Endothelial cell of umbilical vein (primary cell): ENCODE results near the gene GNAS-AS1. TPM values are rescaled to one million over a fixed set of nuclear protein-coding genes. Genes with fewer than 3 reads are reported as not detected.

Experiments
- BruUV-seq: library from RNA; stranded (reverse); fragments of 400-500 nt; replicated peaks from 2 replicates; lab custom pipeline; 2021; lab: Mats Ljungman, UMichigan
- CTCF ChIA-PET: fragments of 300-600, 350-600 bp; sonication (Branson Sonifier 250); formaldehyde crosslinking; loops from one replicate; lab custom pipeline; 2021; ENCODE audit warnings: antibody characterized with exemption, inconsistent platforms; lab: Charles Lee
- POLR2A ChIA-PET: fragments of 300-600, 350-600 bp; sonication (Branson Sonifier 250); formaldehyde crosslinking; loops from one replicate; lab custom pipeline; 2021; ENCODE audit warnings: antibody characterized with exemption, inconsistent platforms; lab: Charles Lee
- DNase-seq: peaks from one replicate; pipeline ENCODE4 v3.0.0-alpha.2; 2011; ENCODE audit warnings: low read depth, low spot score
- FAIRE-seq: peaks from 2 replicates; lab custom pipeline; 2011; peaks lifted over from hg19 to GRCh38; lab: Jason Lieb, UNC
- H2AFZ ChIP-seq: 2 replicates; pipeline ENCODE4 v1.6.0; 2012; ENCODE audit warnings: low read depth, low read length, control low read depth, inconsistent platforms
- H3K27ac ChIP-seq: 2 replicates; pipeline ENCODE4 v1.5.1; 2011; ENCODE audit warnings: low read depth, mild to moderate bottlenecking, control low read depth, low read length, moderate library complexity; ENCODE audit not compliant: insufficient read depth
- H3K27me3 ChIP-seq, 2 experiments: 2 replicates each; pipeline versions ENCODE4 v1.6.0 to v1.6.1; 2011; ENCODE audit warnings: low read length in 2 of 2, mixed read lengths in 1 of 2; ENCODE audit not compliant: control insufficient read depth in 2 of 2, insufficient read depth in 2 of 2
- H3K36me3 ChIP-seq, 2 experiments: 2 replicates in 1 of 2; 3 replicates in 1 of 2; pipeline ENCODE4 v1.5.1; 2011; ENCODE audit warnings: low read length in 2 of 2, mild to moderate bottlenecking in 1 of 2, moderate library complexity in 1 of 2; ENCODE audit not compliant: control insufficient read depth in 2 of 2, insufficient read depth in 2 of 2; ENCODE audit errors: extremely low read depth in 1 of 2
- H3K4me1 ChIP-seq: 3 replicates; pipeline ENCODE4 v1.5.1; 2011; ENCODE audit warnings: mild to moderate bottlenecking, low read length; ENCODE audit not compliant: control insufficient read depth, insufficient read depth; ENCODE audit errors: extremely low read depth
- H3K4me2 ChIP-seq: 2 replicates; pipeline ENCODE4 v1.6.1; 2011; ENCODE audit warnings: low read length, control low read depth, mixed read lengths; ENCODE audit not compliant: insufficient read depth
- H3K4me3 ChIP-seq, 3 experiments: fragments of 200-600 bp in 1 of 3; sonication (generic), shearing (Covaris generic) in 1 of 3; replicated peaks in 1 of 3; 2 replicates each; pipeline ENCODE4 v1.5.1; 2011 to 2016; ENCODE audit warnings: control low read depth in 3 of 3, low read length in 3 of 3, mild to moderate bottlenecking in 2 of 3, inconsistent platforms in 1 of 3, low read depth in 1 of 3, moderate library complexity in 1 of 3; ENCODE audit not compliant: insufficient read depth in 1 of 3
- H3K79me2 ChIP-seq: 2 replicates; pipeline ENCODE4 v1.6.0; 2012; ENCODE audit warnings: low read length, inconsistent platforms; ENCODE audit not compliant: control insufficient read depth, insufficient read depth
- H3K9ac ChIP-seq: replicated peaks from 2 replicates; pipeline ENCODE3; 2011; ENCODE audit warnings: low read length, control low read depth; ENCODE audit not compliant: insufficient read depth; ENCODE audit errors: extremely low read depth
- H3K9me1 ChIP-seq: replicated peaks from 3 replicates; pipeline ENCODE4 v1.6.0; 2011; ENCODE audit warnings: mild to moderate bottlenecking, low read length; ENCODE audit not compliant: control insufficient read depth, insufficient read depth; ENCODE audit errors: extremely low read depth
- H3K9me3 ChIP-seq: replicated peaks from 2 replicates; pipeline ENCODE4 v1.5.1; 2012; ENCODE audit warnings: low read length, inconsistent platforms; ENCODE audit not compliant: control insufficient read depth, insufficient read depth
- H4K20me1 ChIP-seq: replicated peaks from 2 replicates; pipeline ENCODE3; 2011; ENCODE audit warnings: mild to moderate bottlenecking, low read length; ENCODE audit not compliant: control insufficient read depth, insufficient read depth; ENCODE audit errors: extremely low read depth
- CTCF ChIP-seq, 2 donors: IDR thresholded peaks; 1 replicate in 1 of 2; 2 replicates in 1 of 2; pipeline ENCODE4 v1.5.1; 2011; ENCODE audit warnings: low read length in 2 of 2, mild to moderate bottlenecking in 2 of 2, moderate library complexity in 2 of 2, control low read depth in 1 of 2, inconsistent platforms in 1 of 2, low read depth in 1 of 2; ENCODE audit not compliant: insufficient read depth in 1 of 2; ENCODE audit errors: extremely low read depth in 1 of 2
- EZH2 ChIP-seq: IDR thresholded peaks from 2 replicates; pipeline ENCODE4 v1.6.1; 2012; ENCODE audit warnings: borderline replicate concordance, low read depth, mild to moderate bottlenecking, moderate library complexity, low read length, inconsistent platforms; ENCODE audit not compliant: severe bottlenecking
- FOS ChIP-seq: IDR thresholded peaks from 2 replicates; pipeline ENCODE4 v1.6.1; 2011; ENCODE audit warnings: mild to moderate bottlenecking, low read length, moderate library complexity, borderline replicate concordance; ENCODE audit not compliant: insufficient read depth
- GATA2 ChIP-seq: IDR thresholded peaks from 2 replicates; pipeline ENCODE4 v1.7.0; 2011; ENCODE audit warnings: low read depth, mild to moderate bottlenecking, moderate library complexity, mixed read lengths, low read length; ENCODE audit not compliant: insufficient read length, insufficient read depth
- JUN ChIP-seq: IDR thresholded peaks from 2 replicates; pipeline ENCODE4 v1.6.1; 2011; ENCODE audit warnings: borderline replicate concordance, low read depth; ENCODE audit not compliant: insufficient read length, insufficient read depth
- MAX ChIP-seq: IDR thresholded peaks from 2 replicates; pipeline ENCODE4 v1.6.1; 2011; ENCODE audit not compliant: insufficient read depth, insufficient read length
- MYC ChIP-seq: IDR thresholded peaks from one replicate; pipeline ENCODE4 v1.6.1; 2011; ENCODE audit warnings: mild to moderate bottlenecking, low read depth, low read length
- POLR2A ChIP-seq: IDR thresholded peaks from 2 replicates; pipeline ENCODE4 v1.6.1; 2012; ENCODE audit warnings: low read depth, mild to moderate bottlenecking, control low read depth, low read length
- POLR2AphosphoS5 ChIP-seq: IDR thresholded peaks from 2 replicates; pipeline ENCODE4 v1.6.1; 2012; ENCODE audit warnings: low read depth, mild to moderate bottlenecking, control low read depth, low read length, moderate library complexity; ENCODE audit not compliant: insufficient read depth
- dilution Hi-C: fragments of 300-500 bp; cut with MboI; formaldehyde crosslinking; loops from one replicate; pipeline ENCODE4 v1.15.0; 2019; ENCODE audit warnings: low sequenced_read_pairs; ENCODE audit not compliant: extremely low pct_ligation_motif_present
- intact Hi-C: fragments of 100-400 bp; cut with micrococcal nuclease; formaldehyde crosslinking; loops from one replicate; pipeline ENCODE4 v1.10.0; 2022
- polyA plus RNA-seq, 4 experiments: library from polyadenylated mRNA; depleted of rRNA in 3 of 4; stranded (reverse) in 3 of 4; unstranded in 1 of 4; fragments of >200 nt; gene quantifications; 2 replicates each; pipeline versions ENCODE4 v1.2.1 to v1.2.3, GENCODE V29; 2011 to 2012; ENCODE audit warnings: missing spikeins in 1 of 4
- total RNA-seq: library from RNA; stranded (reverse); gene quantifications from 2 replicates; pipeline ENCODE4 v1.2.3, GENCODE V29; 2021

GNAS-AS1 gene
- total and polyA plus RNA-seq, 2 donors (not counting 3 experiments of a cell fraction or from before 2014, with no cell fraction given), result 0.11 to 0.58 TPM

- H3K27ac ChIP-seq, result no peak overlapping the region
- ChIA-PET POLR2A (no interaction called here), CTCF (interaction anchor here (2.9 kb wide), 1 partner anchor 356 kb away, joined by 33 read pairs; no protein-coding TSS in a partner anchor)
- no peaks in the 10 kb centered on the region for H3K79me2 ChIP-seq
- H3K9me3 ChIP-seq, result no peaks in the 10 kb centered on the region
- no peaks in the 10 kb centered on the region for H3K9me1 ChIP-seq
- H4K20me1 ChIP-seq, result no peaks in the 10 kb centered on the region
- FAIRE-seq, result no peak
- peaks cover 22 to 37% of the 10 kb centered on the region in 2 experiments for H3K27me3 ChIP-seq
- TF ChIP-seq CTCF (IDR thresholded peaks at IDR 0.05; ENCODE audit: extremely low read depth in 1 of 2, insufficient read depth in 1 of 2, low read depth in 1 of 2, low read length in 2 of 2) (no peak), POLR2AphosphoS5 (no peak), EZH2 (no peak), JUN (no peak), GATA2 (no peak), POLR2A (no peak), MYC (no peak), FOS (no peak), MAX (no peak)
- no TSS peak for BruUV-seq
- intact Hi-C loops (no loop called here), dilution Hi-C loops (loop anchor here (25.0 kb wide), 2 partner anchors 225 to 600 kb away; partner anchors contain the start of gene ANKRD60)
- no peak overlapping the region for H3K9ac ChIP-seq
- H2AFZ ChIP-seq, result no peak overlapping the region
- H3K36me3 ChIP-seq, result no peaks in the 10 kb centered on the region
- no peak overlapping the region for H3K4me2 ChIP-seq
- no peaks in the 10 kb centered on the region for H3K4me1 ChIP-seq
- no peak for DNase-seq
- H3K4me3 ChIP-seq, result no peak overlapping the region
These were observed 13.0 kb downstream of the GNAS-AS1 start for GRCh38 chr20:58837717-58838116.
